SK-N-SH (cell line): ENCODE results near the gene FHDC1. TPM values are rescaled to one million over a fixed set of nuclear protein-coding genes. Genes with fewer than 3 reads are reported as not detected.

ENCODE experiments used
- CTCF ChIA-PET: fragments of 300-600, 350-600 bp; formaldehyde crosslinking; extraction: SDS; loops from one replicate; lab custom pipeline; 2021; lab: Yijun Ruan, JAX
- POLR2A ChIA-PET: fragments of 350-600 bp; sonication (Branson Sonifier 250); formaldehyde crosslinking; extraction: SDS; loops from one replicate; lab custom pipeline; 2020; ENCODE audit warnings: antibody characterized with exemption, inconsistent platforms; lab: Yijun Ruan, JAX
- DNase-seq: peaks from one replicate; pipeline ENCODE4 v3.0.0; 2012
- H2AFZ ChIP-seq: fragments of 200-600 bp; sonication (generic); 2 replicates; pipeline ENCODE4 v1.8.1; 2016; ENCODE audit warnings: antibody characterized with exemption, mild to moderate bottlenecking, low read depth
- H3F3A ChIP-seq: fragments of 200-600 bp; sonication (generic); replicated peaks from 2 replicates; pipeline ENCODE3; 2016; ENCODE audit warnings: antibody characterized with exemption, mild to moderate bottlenecking; ENCODE audit not compliant: insufficient read depth
- H3K27ac ChIP-seq, 2 experiments: fragments of 200-500 bp in 1 of 2; fragments of 200-600 bp in 1 of 2; sonication (Bioruptor generic) in 1 of 2; sonication (generic), shearing (Covaris generic) in 1 of 2; 2 replicates each; pipeline versions ENCODE4 v1.5.1 to v1.6.1; 2014 to 2016; ENCODE audit warnings: low read depth in 2 of 2, inconsistent platforms in 1 of 2, low read length in 1 of 2, mild to moderate bottlenecking in 1 of 2, mixed read lengths in 1 of 2
- H3K27me3 ChIP-seq: fragments of 200-600 bp; sonication (generic), shearing (Covaris generic); 2 replicates; pipeline ENCODE4 v1.6.1; 2016; ENCODE audit warnings: mixed run types; ENCODE audit not compliant: insufficient read depth
- H3K36me3 ChIP-seq, 2 experiments: fragments of 200-500 bp in 1 of 2; fragments of 200-600 bp in 1 of 2; sonication (Bioruptor generic) in 1 of 2; sonication (generic) in 1 of 2; replicated peaks in 1 of 2; 2 replicates each; pipeline versions ENCODE3 to v1.5.1; 2014 to 2016; ENCODE audit warnings: low read length in 1 of 2, mild to moderate bottlenecking in 1 of 2; ENCODE audit not compliant: insufficient read depth in 2 of 2, control insufficient read depth in 1 of 2
- H3K4me1 ChIP-seq, 2 experiments: fragments of 200-500 bp in 1 of 2; fragments of 200-600 bp in 1 of 2; sonication (Bioruptor generic) in 1 of 2; sonication (generic), shearing (Covaris generic) in 1 of 2; 2 replicates each; pipeline versions ENCODE4 v1.5.1 to v1.6.1; 2014 to 2016; ENCODE audit warnings: low read depth in 1 of 2, low read length in 1 of 2, mixed run types in 1 of 2; ENCODE audit not compliant: insufficient read depth in 2 of 2, control insufficient read depth in 1 of 2
- H3K4me2 ChIP-seq: fragments of 200-600 bp; sonication (generic), shearing (Covaris generic); 2 replicates; pipeline ENCODE4 v1.6.1; 2017; ENCODE audit warnings: mixed run types
- H3K4me3 ChIP-seq, 2 experiments: fragments of 200-500 bp in 1 of 2; fragments of 200-600 bp in 1 of 2; sonication (Bioruptor generic) in 1 of 2; sonication (generic), shearing (Covaris generic) in 1 of 2; 2 replicates each; pipeline versions ENCODE4 v1.5.1 to v1.8.1; 2014 to 2016; ENCODE audit warnings: low read depth in 2 of 2, inconsistent platforms in 1 of 2, low read length in 1 of 2, mild to moderate bottlenecking in 1 of 2, mixed read lengths in 1 of 2, moderate library complexity in 1 of 2
- H3K79me2 ChIP-seq: fragments of 200-600 bp; sonication (generic); 2 replicates; pipeline ENCODE4 v1.8.1; 2017; ENCODE audit warnings: mild to moderate bottlenecking; ENCODE audit not compliant: insufficient read depth
- H3K9ac ChIP-seq: fragments of 200-600 bp; sonication (generic); 2 replicates; pipeline ENCODE4 v1.6.1; 2017; ENCODE audit warnings: mixed run types
- H3K9me2 ChIP-seq: fragments of 200-600 bp; sonication (generic); 2 replicates; pipeline ENCODE4 v1.6.1; 2017; ENCODE audit warnings: mixed run types
- H3K9me3 ChIP-seq: fragments of 200-600 bp; sonication (generic); 2 replicates; pipeline ENCODE4 v1.6.1; 2017; ENCODE audit warnings: mixed run types, mild to moderate bottlenecking, moderate library complexity
- H4K20me1 ChIP-seq: fragments of 200-600 bp; sonication (generic); 2 replicates; pipeline ENCODE4 v1.6.1; 2017; ENCODE audit warnings: mild to moderate bottlenecking, mixed run types; ENCODE audit not compliant: insufficient read depth
- CHD2 ChIP-seq: fragments of 150-350 bp; IDR thresholded peaks from 2 replicates; pipeline ENCODE4 v1.6.1; 2018; ENCODE audit warnings: low read length; ENCODE audit not compliant: partially characterized antibody
- EP300 ChIP-seq, 2 experiments: IDR thresholded peaks; 2 replicates each; pipeline versions ENCODE4 v1.4.0 to v1.6.1; 2012; ENCODE audit warnings: borderline replicate concordance in 1 of 2, low read depth in 1 of 2, low read length in 1 of 2
- EZH2phosphoT487 ChIP-seq: fragments of 200-600 bp; sonication (generic); IDR thresholded peaks from 2 replicates; pipeline ENCODE4 v1.6.1; 2017; ENCODE audit warnings: low read depth, mixed run types, mild to moderate bottlenecking, antibody characterized with exemption, moderate library complexity, borderline replicate concordance
- GABPA ChIP-seq: IDR thresholded peaks from 2 replicates; pipeline ENCODE4 v1.4.0; 2012; ENCODE audit warnings: low read depth, mild to moderate bottlenecking
- NFIC ChIP-seq: IDR thresholded peaks from 2 replicates; pipeline ENCODE4 v1.4.0; 2012; ENCODE audit warnings: borderline replicate concordance
- RXRA ChIP-seq: IDR thresholded peaks from 2 replicates; pipeline ENCODE4 v1.4.0; 2012; ENCODE audit warnings: low read depth, mild to moderate bottlenecking, borderline replicate concordance
- SIN3A ChIP-seq: IDR thresholded peaks from 2 replicates; pipeline ENCODE4 v1.6.1; 2012; ENCODE audit warnings: low read depth, mild to moderate bottlenecking, low read length, moderate library complexity, borderline replicate concordance
- TAF1 ChIP-seq: IDR thresholded peaks from 2 replicates; pipeline ENCODE4 v1.6.1; 2012; ENCODE audit warnings: low read depth, mild to moderate bottlenecking, low read length, moderate library complexity, borderline replicate concordance
- TCF12 ChIP-seq: IDR thresholded peaks from 2 replicates; pipeline ENCODE4 v1.4.0; 2012
- YY1 ChIP-seq: IDR thresholded peaks from 2 replicates; pipeline ENCODE4 v1.4.0; 2012; ENCODE audit warnings: low read depth, mild to moderate bottlenecking
- WGBS: methylation state at CpG from one replicate; pipeline ENCODE4 v1.1.6; 2017; ENCODE audit warnings: low lambda C conversion rate; 5-methylcytosine and 5-hydroxymethylcytosine counted together
- polyA plus RNA-seq, 3 experiments: library from polyadenylated mRNA; depleted of rRNA; stranded (reverse); fragments of >200 nt; gene quantifications; 2 replicates each; pipeline ENCODE4 v1.2.3, GENCODE V29; 2012
- TF ChIP-seq, protein P1 (sequence below): fragments of 150-350 bp; IDR thresholded peaks from 2 replicates; pipeline ENCODE4 v1.6.1; 2016; ENCODE audit warnings: mild to moderate bottlenecking, low read depth, low read length
- TF ChIP-seq, protein P2 (sequence below): IDR thresholded peaks from 2 replicates; pipeline ENCODE4 v1.6.1; 2012; ENCODE audit warnings: mild to moderate bottlenecking, low read depth, low read length, moderate library complexity
- TF ChIP-seq, protein P3 (sequence below): IDR thresholded peaks from 2 replicates; pipeline ENCODE4 v1.4.0; 2012; ENCODE audit warnings: low read depth, borderline replicate concordance
- TF ChIP-seq, protein P4 (sequence below): IDR thresholded peaks from 2 replicates; pipeline ENCODE4 v1.4.0; 2012; ENCODE audit warnings: low read depth

The FHDC1 gene
- polyA plus RNA-seq, 1 of the 3 experiments (the other 2 are of a cell fraction): 0.02 TPM

DNA sequence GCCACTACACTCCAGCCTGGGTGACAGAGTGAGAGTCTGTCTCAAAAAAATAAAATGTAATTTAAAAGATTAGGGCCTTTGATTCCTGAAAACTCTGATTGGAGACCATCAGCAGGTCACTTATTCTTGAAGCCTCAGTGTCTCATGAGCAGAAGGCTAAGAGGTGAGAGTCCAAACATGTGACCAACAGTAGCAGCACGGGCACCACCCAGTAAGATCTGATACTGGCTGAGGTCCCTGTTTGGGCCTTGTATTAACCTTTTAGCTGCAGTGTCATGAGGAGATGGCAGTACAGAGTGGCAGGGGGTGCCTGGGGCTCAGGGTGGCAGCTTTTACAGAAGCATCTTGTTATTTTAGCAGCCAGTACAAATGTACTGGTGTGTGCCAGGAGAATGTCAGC, 89.3 kb downstream of the FHDC1 start (continued):
- TF ChIP-seq, protein P1, sequence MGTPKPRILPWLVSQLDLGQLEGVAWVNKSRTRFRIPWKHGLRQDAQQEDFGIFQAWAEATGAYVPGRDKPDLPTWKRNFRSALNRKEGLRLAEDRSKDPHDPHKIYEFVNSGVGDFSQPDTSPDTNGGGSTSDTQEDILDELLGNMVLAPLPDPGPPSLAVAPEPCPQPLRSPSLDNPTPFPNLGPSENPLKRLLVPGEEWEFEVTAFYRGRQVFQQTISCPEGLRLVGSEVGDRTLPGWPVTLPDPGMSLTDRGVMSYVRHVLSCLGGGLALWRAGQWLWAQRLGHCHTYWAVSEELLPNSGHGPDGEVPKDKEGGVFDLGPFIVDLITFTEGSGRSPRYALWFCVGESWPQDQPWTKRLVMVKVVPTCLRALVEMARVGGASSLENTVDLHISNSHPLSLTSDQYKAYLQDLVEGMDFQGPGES: no peak
- TF ChIP-seq EP300 (IDR thresholded peaks at IDR 0.05; ENCODE audit: borderline replicate concordance in 1 of 2, low read depth in 1 of 2, low read length in 1 of 2): no peak
- TF ChIP-seq CHD2: no peak
- TF ChIP-seq, all 33 proteins: peak for 0

DNA sequence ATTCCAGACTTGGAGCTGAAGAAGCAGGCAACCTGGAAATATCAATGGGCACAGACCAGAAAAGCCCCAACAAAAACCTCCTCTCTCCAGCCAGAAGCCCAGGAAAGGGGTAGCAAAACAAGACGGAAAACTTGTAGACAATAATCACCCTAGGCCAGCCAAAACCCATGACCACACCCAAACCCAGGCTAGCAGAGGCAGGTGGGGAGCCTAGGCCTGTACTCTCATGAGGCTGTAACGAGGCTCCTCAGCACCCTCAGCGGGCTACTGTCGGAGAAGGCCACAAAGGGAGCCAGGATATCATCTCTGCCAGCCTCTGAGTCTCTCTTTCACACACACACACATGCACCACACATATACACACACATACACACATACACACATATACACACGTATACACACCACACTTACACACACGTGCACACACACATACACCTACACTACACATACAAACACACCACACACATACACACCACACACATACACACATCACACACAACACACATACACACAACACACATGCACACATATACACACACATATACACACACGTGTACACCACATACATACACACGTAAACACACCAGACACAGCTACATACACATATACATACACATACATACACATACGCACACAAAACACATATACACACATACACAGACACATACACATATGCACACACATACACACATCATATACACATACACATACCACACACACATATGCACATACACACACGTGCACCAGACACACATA, 90.6 kb downstream of the FHDC1 start:
- H3K4me2 ChIP-seq: no peak overlapping the region
- WGBS: 44% methylated on average over 8 of the region's 10 CpGs
- CTCF ChIA-PET: no interaction called here
- H4K20me1 ChIP-seq: no peaks in the 10 kb centered on the region
- H3K9ac ChIP-seq: no peak overlapping the region
- no peak for DNase-seq
- H3K4me3 ChIP-seq: no peak overlapping the region
- H2AFZ ChIP-seq: no peak overlapping the region
- H3F3A ChIP-seq: no peaks in the 10 kb centered on the region
- H3K4me1 ChIP-seq: no peaks in the 10 kb centered on the region; a peak in 1 of 4 replicates
- no peaks in the 10 kb centered on the region for H3K36me3 ChIP-seq
- H3K27me3 ChIP-seq: no peaks in the 10 kb centered on the region
- H3K9me2 ChIP-seq: no peaks in the 10 kb centered on the region
- TF ChIP-seq TCF12 (no peak), GABPA (no peak), NFIC (no peak)
- TF ChIP-seq, protein P2, sequence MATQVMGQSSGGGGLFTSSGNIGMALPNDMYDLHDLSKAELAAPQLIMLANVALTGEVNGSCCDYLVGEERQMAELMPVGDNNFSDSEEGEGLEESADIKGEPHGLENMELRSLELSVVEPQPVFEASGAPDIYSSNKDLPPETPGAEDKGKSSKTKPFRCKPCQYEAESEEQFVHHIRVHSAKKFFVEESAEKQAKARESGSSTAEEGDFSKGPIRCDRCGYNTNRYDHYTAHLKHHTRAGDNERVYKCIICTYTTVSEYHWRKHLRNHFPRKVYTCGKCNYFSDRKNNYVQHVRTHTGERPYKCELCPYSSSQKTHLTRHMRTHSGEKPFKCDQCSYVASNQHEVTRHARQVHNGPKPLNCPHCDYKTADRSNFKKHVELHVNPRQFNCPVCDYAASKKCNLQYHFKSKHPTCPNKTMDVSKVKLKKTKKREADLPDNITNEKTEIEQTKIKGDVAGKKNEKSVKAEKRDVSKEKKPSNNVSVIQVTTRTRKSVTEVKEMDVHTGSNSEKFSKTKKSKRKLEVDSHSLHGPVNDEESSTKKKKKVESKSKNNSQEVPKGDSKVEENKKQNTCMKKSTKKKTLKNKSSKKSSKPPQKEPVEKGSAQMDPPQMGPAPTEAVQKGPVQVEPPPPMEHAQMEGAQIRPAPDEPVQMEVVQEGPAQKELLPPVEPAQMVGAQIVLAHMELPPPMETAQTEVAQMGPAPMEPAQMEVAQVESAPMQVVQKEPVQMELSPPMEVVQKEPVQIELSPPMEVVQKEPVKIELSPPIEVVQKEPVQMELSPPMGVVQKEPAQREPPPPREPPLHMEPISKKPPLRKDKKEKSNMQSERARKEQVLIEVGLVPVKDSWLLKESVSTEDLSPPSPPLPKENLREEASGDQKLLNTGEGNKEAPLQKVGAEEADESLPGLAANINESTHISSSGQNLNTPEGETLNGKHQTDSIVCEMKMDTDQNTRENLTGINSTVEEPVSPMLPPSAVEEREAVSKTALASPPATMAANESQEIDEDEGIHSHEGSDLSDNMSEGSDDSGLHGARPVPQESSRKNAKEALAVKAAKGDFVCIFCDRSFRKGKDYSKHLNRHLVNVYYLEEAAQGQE: no peak
- TF ChIP-seq, protein P3, sequence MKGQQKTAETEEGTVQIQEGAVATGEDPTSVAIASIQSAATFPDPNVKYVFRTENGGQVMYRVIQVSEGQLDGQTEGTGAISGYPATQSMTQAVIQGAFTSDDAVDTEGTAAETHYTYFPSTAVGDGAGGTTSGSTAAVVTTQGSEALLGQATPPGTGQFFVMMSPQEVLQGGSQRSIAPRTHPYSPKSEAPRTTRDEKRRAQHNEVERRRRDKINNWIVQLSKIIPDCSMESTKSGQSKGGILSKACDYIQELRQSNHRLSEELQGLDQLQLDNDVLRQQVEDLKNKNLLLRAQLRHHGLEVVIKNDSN: no peak
- TF ChIP-seq, all 33 proteins: peak for 0
- POLR2A ChIA-PET: no interaction called here
- no peak overlapping the region for H3K27ac ChIP-seq
- H3K9me3 ChIP-seq: no peaks in the 10 kb centered on the region
- H3K79me2 ChIP-seq: no peaks in the 10 kb centered on the region

DNA sequence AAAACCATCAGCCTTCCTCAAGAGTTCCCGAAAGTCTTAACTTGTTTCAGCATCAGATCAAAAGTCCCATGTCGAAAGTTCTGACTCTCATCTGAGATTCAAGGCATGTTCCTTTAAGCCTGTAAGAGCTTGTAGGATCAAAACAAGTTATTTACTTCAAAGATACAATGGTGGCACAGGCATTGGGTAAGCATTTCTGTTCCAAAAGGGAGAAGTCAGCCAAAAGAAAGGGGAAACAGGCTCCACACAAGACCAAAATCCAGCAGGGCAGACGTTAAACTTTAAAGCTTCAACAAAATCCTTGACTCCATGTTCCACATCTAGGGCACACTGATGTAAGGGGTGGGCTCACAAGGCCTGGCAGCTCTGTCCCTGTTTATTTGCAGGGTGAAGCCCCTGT, 91.7 kb downstream of the FHDC1 start:
- Histone ChIP-seq H3K4me3 (no peak overlapping the region), H3K4me1 (no peaks in the 10 kb centered on the region; a peak in 1 of 4 replicates), H2AFZ (no peak overlapping the region), H3K27ac (no peak overlapping the region), H3F3A (no peaks in the 10 kb centered on the region), H3K36me3 (no peaks in the 10 kb centered on the region), H3K27me3 (no peaks in the 10 kb centered on the region), H3K9ac (no peak overlapping the region), H3K4me2 (no peak overlapping the region), H3K79me2 (no peaks in the 10 kb centered on the region), H3K9me2 (no peaks in the 10 kb centered on the region), H4K20me1 (no peaks in the 10 kb centered on the region), H3K9me3 (no peaks in the 10 kb centered on the region)
- WGBS: 39% methylated on average over 3 of the region's 3 CpGs
- DNase-seq: no peak
- POLR2A ChIA-PET: no interaction called here
- CTCF ChIA-PET: no interaction called here
- TF ChIP-seq TAF1 (no peak), EP300 (IDR thresholded peaks at IDR 0.05; ENCODE audit: borderline replicate concordance in 1 of 2, low read depth in 1 of 2, low read length in 1 of 2) (no peak), RXRA (no peak), EZH2phosphoT487 (no peak), GABPA (no peak), YY1 (no peak), SIN3A (no peak)
- TF ChIP-seq, protein P1: no peak
- TF ChIP-seq, protein P4, sequence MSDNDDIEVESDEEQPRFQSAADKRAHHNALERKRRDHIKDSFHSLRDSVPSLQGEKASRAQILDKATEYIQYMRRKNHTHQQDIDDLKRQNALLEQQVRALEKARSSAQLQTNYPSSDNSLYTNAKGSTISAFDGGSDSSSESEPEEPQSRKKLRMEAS: no peak
